GM18508 (cell line): Measurements from ENCODE around the gene PANX2.

Source experiments
- ATAC-seq: cut with Tn5 transposase; IDR thresholded peaks from one replicate; pipeline ENCODE4 v1.9.1; 2021; ENCODE audit warnings: moderate number of reproducible peaks; ENCODE audit not compliant: insufficient read depth, unreplicated experiment

Gene PANX2

GRCh38 chr22:50183141-50183971 is 12.8 kb downstream of the PANX2 start:
- ATAC-seq, result no peak

- ATAC-seq, result no peak
Observed at GRCh38 chr22:50184004-50184901, 13.7 kb downstream of the PANX2 start.

- no peak for ATAC-seq
Observed at GRCh38 chr22:50184902-50185374, 14.4 kb downstream of the PANX2 start.

- no peak for ATAC-seq
Observed at GRCh38 chr22:50185375-50186087, 15.0 kb downstream of the PANX2 start, which contains the start of gene TRABD. TSS of gene TRABD (plus strand) at chr22:50185913. CDS start at chr22:50193061, 7,148 bp downstream.

GRCh38 chr22:50186181-50186714 is 15.7 kb downstream of the PANX2 start:
- ATAC-seq, result no peak

GRCh38 chr22:50186761-50187523 is 16.4 kb downstream of the PANX2 start:
- ATAC-seq, result no peak

- no peak for ATAC-seq
Observed at GRCh38 chr22:50188356-50188755, 17.8 kb downstream of the PANX2 start.

GRCh38 chr22:50189184-50189848 is 18.8 kb downstream of the PANX2 start:
- ATAC-seq, result no peak

- ATAC-seq, result no peak
Observed at GRCh38 chr22:50189849-50190181, 19.3 kb downstream of the PANX2 start.

- no peak for ATAC-seq
Observed at GRCh38 chr22:50190182-50190940, 19.8 kb downstream of the PANX2 start.

- ATAC-seq, result no peak
Observed at GRCh38 chr22:50190941-50191741, 20.6 kb downstream of the PANX2 start.

- no peak for ATAC-seq
Observed at GRCh38 chr22:50192436-50193204, 22.1 kb downstream of the PANX2 start.

GRCh38 chr22:50193621-50194020 is 23.1 kb downstream of the PANX2 start:
- no peak for ATAC-seq

- ATAC-seq, result no peak
Observed at GRCh38 chr22:50194037-50194805, 23.7 kb downstream of the PANX2 start.

- ATAC-seq, result no peak
Observed at GRCh38 chr22:50196256-50196655, 25.7 kb downstream of the PANX2 start.
